GM12878 (cell line): ENCODE data around the gene ABHD15. TPM values are rescaled to one million over a fixed set of nuclear protein-coding genes. Genes with fewer than 3 reads are reported as not detected.

Experiments
- ATAC-seq: fragments of 200-7000 bp; cut with Tn5 transposase; 3 replicates; pipeline ENCODE4 v1.9.1; 2020; ENCODE audit warnings: mild to moderate bottlenecking, moderate library complexity
- BruUV-seq: library from RNA; stranded (reverse); fragments of 400-500 nt; replicated peaks from 2 replicates; lab custom pipeline; 2021; lab: Mats Ljungman, UMichigan
- CTCF ChIA-PET: fragments of 300-600 bp; sonication (Branson Sonifier 250); formaldehyde crosslinking; extraction: SDS; loops from one replicate; lab custom pipeline; 2021; ENCODE audit warnings: inconsistent platforms; lab: Yijun Ruan, JAX
- POLR2A ChIA-PET: fragments of 350-600 bp; formaldehyde crosslinking; extraction: SDS; loops from one replicate; lab custom pipeline; 2021; ENCODE audit warnings: inconsistent platforms; lab: Charles Lee
- RAD21 ChIA-PET: fragments of 300-600 bp; sonication (Branson Sonifier 250); formaldehyde crosslinking; loops from one replicate; lab custom pipeline; 2023; ENCODE audit warnings: antibody characterized with exemption; ENCODE audit not compliant: unreplicated experiment; lab: Charles Lee
- SMC1A ChIA-PET: fragments of 300-600 bp; sonication (Branson Sonifier 250); formaldehyde crosslinking; loops from one replicate; lab custom pipeline; 2023; ENCODE audit not compliant: unreplicated experiment, uncharacterized antibody; lab: Charles Lee
- DNase-seq: peaks from one replicate; pipeline ENCODE4 v3.0.0-alpha.2; 2011; ENCODE audit warnings: low read depth, low spot score
- FAIRE-seq: peaks from 3 replicates; lab custom pipeline; 2011; peaks lifted over from hg19 to GRCh38; lab: Jason Lieb, UNC
- H2AFZ ChIP-seq: 2 replicates; pipeline ENCODE4 v1.6.0; 2011; ENCODE audit warnings: low read depth, low read length, control low read depth; ENCODE audit not compliant: control insufficient read depth
- H3K27ac ChIP-seq: 2 replicates; pipeline ENCODE4 v1.5.1; 2011; ENCODE audit warnings: control low read depth; ENCODE audit not compliant: control insufficient read depth, insufficient read depth
- H3K27me3 ChIP-seq, 2 experiments: replicated peaks in 1 of 2; 2 replicates each; pipeline versions ENCODE4 v1.6.0 to v1.6.1; 2011; ENCODE audit warnings: low read length in 1 of 2; ENCODE audit not compliant: control insufficient read depth in 2 of 2, insufficient read depth in 2 of 2
- H3K36me3 ChIP-seq, 2 experiments: 2 replicates each; pipeline ENCODE4 v1.5.1; 2011; ENCODE audit warnings: low read length in 1 of 2; ENCODE audit not compliant: control insufficient read depth in 2 of 2, insufficient read depth in 2 of 2
- H3K4me1 ChIP-seq: 2 replicates; pipeline ENCODE4 v1.6.1; 2011; ENCODE audit warnings: mild to moderate bottlenecking, low read length, moderate library complexity, mixed read lengths; ENCODE audit not compliant: control insufficient read depth, insufficient read depth
- H3K4me2 ChIP-seq: 2 replicates; pipeline ENCODE4 v1.6.0; 2011; ENCODE audit warnings: control low read depth; ENCODE audit not compliant: control insufficient read depth, insufficient read depth
- H3K4me3 ChIP-seq: fragments of 200-600 bp; sonication (generic); 2 replicates; pipeline ENCODE4 v1.5.1; 2016
- H3K79me2 ChIP-seq: 2 replicates; pipeline ENCODE4 v1.6.0; 2011; ENCODE audit warnings: low read length; ENCODE audit not compliant: control insufficient read depth, insufficient read depth
- H3K9ac ChIP-seq: 2 replicates; pipeline ENCODE4 v1.8.0; 2011; ENCODE audit warnings: low read length, control low read depth, mixed read lengths; ENCODE audit not compliant: control insufficient read depth, insufficient read depth
- H3K9me3 ChIP-seq: replicated peaks from 3 replicates; pipeline ENCODE4 v1.5.1; 2011; ENCODE audit warnings: mild to moderate bottlenecking, low read length; ENCODE audit not compliant: control insufficient read depth, insufficient read depth
- H4K20me1 ChIP-seq: 2 replicates; pipeline ENCODE4 v1.6.0; 2011; ENCODE audit not compliant: control insufficient read depth, insufficient read depth
- CHD2 ChIP-seq: IDR thresholded peaks from 2 replicates; pipeline ENCODE4 v1.6.1; 2011; ENCODE audit warnings: low read depth, low read length, improper control_type of control experiment, borderline replicate concordance
- E2F8 ChIP-seq: fragments of 450-650 bp; IDR thresholded peaks from 2 replicates; pipeline ENCODE4 v1.6.1; 2018; ENCODE audit warnings: mild to moderate bottlenecking, low read depth, moderate library complexity; ENCODE audit not compliant: partially characterized antibody
- ESRRA ChIP-seq: IDR thresholded peaks from 2 replicates; pipeline ENCODE4 v1.6.1; 2012; ENCODE audit warnings: mild to moderate bottlenecking, low read length, improper control_type of control experiment
- JUNB ChIP-seq: IDR thresholded peaks from 2 replicates; pipeline ENCODE4 v1.6.1; 2016; ENCODE audit warnings: antibody characterized with exemption, mild to moderate bottlenecking
- MAX ChIP-seq: IDR thresholded peaks from 2 replicates; pipeline ENCODE4 v1.6.1; 2012; ENCODE audit warnings: low read depth, low read length, improper control_type of control experiment
- NFYA ChIP-seq: IDR thresholded peaks from 2 replicates; pipeline ENCODE4 v1.6.1; 2011; ENCODE audit warnings: low read depth, mild to moderate bottlenecking, low read length, improper control_type of control experiment, borderline replicate concordance
- NR2F1 ChIP-seq: fragments of 450-650 bp; conservative IDR thresholded peaks from 2 replicates; pipeline ENCODE4 v1.6.1; 2017; ENCODE audit warnings: mild to moderate bottlenecking
- POLR2AphosphoS5 ChIP-seq: IDR thresholded peaks from 2 replicates; pipeline ENCODE4 v1.6.1; 2011; ENCODE audit warnings: mild to moderate bottlenecking, low read length, inconsistent platforms
- POU2F2 ChIP-seq: IDR thresholded peaks from 3 replicates; pipeline ENCODE4 v1.6.1; 2011; ENCODE audit warnings: low read depth, mild to moderate bottlenecking, low read length, borderline replicate concordance
- SMARCA5 ChIP-seq: fragments of 450-650 bp; IDR thresholded peaks from 2 replicates; pipeline ENCODE4 v1.6.1; 2017; ENCODE audit warnings: mild to moderate bottlenecking
- SUZ12 ChIP-seq: fragments of 200-600 bp; sonication (generic); IDR thresholded peaks from one replicate; pipeline ENCODE4 v1.6.1; 2018; ENCODE audit warnings: antibody characterized with exemption, mild to moderate bottlenecking; ENCODE audit not compliant: unreplicated experiment
- ZNF207 ChIP-seq: fragments of 450-650 bp; IDR thresholded peaks from 2 replicates; pipeline ENCODE4 v1.6.1; 2014; ENCODE audit warnings: antibody characterized with exemption, mild to moderate bottlenecking, borderline replicate concordance
- whole genome bisulfite sequencing: methylation state at CpG from one replicate; pipeline ENCODE4 v1.1.6; 2016; ENCODE audit warnings: low lambda C conversion rate; ENCODE audit not compliant: insufficient replicate concordance, insufficient coverage; ENCODE audit errors: missing lambda C conversion rate; 5-methylcytosine and 5-hydroxymethylcytosine counted together
- in situ Hi-C: fragments of 300-500 bp; cut with MboI; formaldehyde crosslinking; loops from 9 replicates; pipeline ENCODE4 v1.14.3; 2018; ENCODE audit warnings: mixed read lengths
- intact Hi-C: fragments of 100-400 bp; cut with micrococcal nuclease; formaldehyde crosslinking; loops from one replicate; pipeline ENCODE4 v1.14.2; 2022; ENCODE audit not compliant: unreplicated experiment
- polyA plus RNA-seq, 11 experiments: library from polyadenylated mRNA; depleted of rRNA in 4 of 11; unstranded in 6 of 11; stranded (reverse) in 5 of 11; fragments of >200 nt; fragmentation: Nextera tagmentation in 4 of 11; fragmentation: Illumina TruSeq in 1 of 11; extraction: Ambion mirVana in 4 of 11; extraction: Trizol in 1 of 11; gene quantifications; 1 replicate in 1 of 11; 2 replicates in 10 of 11; pipeline versions ENCODE4 v1.2.1 to v1.2.3, GENCODE V29; 2011 to 2016; ENCODE audit warnings: inconsistent platforms in 2 of 11, missing spikeins in 2 of 11, low read depth in 1 of 11
- total RNA-seq, 4 experiments: library from RNA; depleted of rRNA in 3 of 4; stranded (reverse); fragments of >200 nt in 3 of 4; fragmentation: Illumina TruSeq in 1 of 4; extraction: Trizol in 1 of 4; gene quantifications; 2 replicates each; pipeline versions ENCODE4 v1.2.1 to v1.2.3, GENCODE V29; 2013 to 2021
- TF ChIP-seq, protein P1 (sequence below), 3 experiments: IDR thresholded peaks in 2 of 3; conservative IDR thresholded peaks in 1 of 3; 2 replicates each; pipeline ENCODE4 v1.5.1; 2011; ENCODE audit warnings: low read depth in 3 of 3, low read length in 3 of 3, mild to moderate bottlenecking in 3 of 3, control low read depth in 2 of 3, moderate library complexity in 2 of 3, inconsistent platforms in 1 of 3, mixed read lengths in 1 of 3; ENCODE audit not compliant: control insufficient read depth in 2 of 3, insufficient read depth in 1 of 3; ENCODE audit errors: extremely low read depth in 1 of 3
- TF ChIP-seq, protein P2 (sequence below): fragments of 450-650 bp; formaldehyde crosslinking; IDR thresholded peaks from 2 replicates; pipeline ENCODE4 v1.4.0; 2022; ENCODE audit warnings: mild to moderate bottlenecking, moderate library complexity

ABHD15 gene
- total and polyA plus RNA-seq, 10 of the 15 experiments (the other 5 are each of a cell fraction or from before 2014, with no cell fraction given), result 2.1 to 9.2 (median 4.9) TPM

DNA sequence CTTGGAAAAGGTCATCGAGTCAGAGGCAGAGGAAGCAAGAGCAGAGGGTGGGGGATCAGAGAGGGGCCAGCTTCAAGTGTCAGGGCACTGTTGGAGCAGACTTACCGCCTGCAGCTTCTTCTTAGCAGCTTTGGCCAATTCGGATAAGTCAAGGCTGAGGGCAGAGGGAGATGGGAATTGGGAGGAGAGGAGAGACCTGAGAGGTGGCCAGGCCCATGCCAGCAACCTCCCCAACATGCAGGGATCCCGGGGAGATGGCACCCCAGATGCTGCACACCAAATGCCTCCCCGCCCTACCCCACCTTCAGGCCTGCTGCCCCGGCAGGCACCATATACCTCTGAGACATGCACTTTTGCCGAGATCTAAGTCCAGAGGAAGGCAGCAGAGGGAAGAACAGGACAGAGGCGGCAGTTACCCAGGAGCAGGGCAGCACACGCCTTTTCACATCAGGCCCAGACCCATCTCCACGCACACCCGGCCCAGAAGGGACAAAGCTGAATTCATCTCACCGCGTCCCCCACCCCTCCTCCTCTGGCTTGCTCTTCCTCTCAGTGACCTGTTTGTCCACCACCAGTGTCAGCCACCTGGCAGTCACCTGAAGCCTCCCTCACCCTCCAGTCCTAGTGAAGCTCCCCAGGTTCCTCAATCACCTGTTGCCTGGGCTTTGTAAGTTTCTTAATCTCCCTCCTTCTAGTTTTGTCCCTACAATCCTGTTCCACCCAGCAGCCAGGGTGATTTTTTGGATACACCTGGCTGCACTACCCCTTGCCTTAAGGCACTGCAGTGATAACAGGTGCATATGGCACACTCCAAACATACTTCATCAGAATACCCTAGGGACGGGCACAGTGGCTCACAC, 12.0 kb upstream of the ABHD15 start:
- 0 out of 2 replicates have a peak, but pooled peaks cover 4% of the 10 kb centered on the region for H3K4me1 ChIP-seq
- CTCF ChIA-PET, result interaction anchor here (0.7 to 6.1 kb wide), 12 partner anchors 8 to 352 kb away, joined by 3 to 72 read pairs (median 6); partner anchors contain the start of gene ANKRD13B
- DNase-seq (no peak), FAIRE-seq (no peak), ATAC-seq (no peak)
- SMC1A ChIA-PET, result interaction anchor here (0.9 to 2.6 kb wide), 5 partner anchors 13 to 352 kb away, joined by 3 to 14 read pairs (median 3); partner anchors contain the start of gene ANKRD13B
- in situ Hi-C loops, result no loop called here
- H2AFZ ChIP-seq, result no peak overlapping the region
- no peak overlapping the region for H3K9ac ChIP-seq
- no peaks in the 10 kb centered on the region for H3K79me2 ChIP-seq
- WGBS, result 83% methylated on average over 14 of the region's 14 CpGs
- no peaks in the 10 kb centered on the region for H3K27me3 ChIP-seq
- BruUV-seq, result no TSS peak
- H3K36me3 ChIP-seq, result peaks cover 8 to 23% of the 10 kb centered on the region in 2 experiments; a peak in 3 of 4 replicates
- H3K9me3 ChIP-seq, result no peaks in the 10 kb centered on the region
- H4K20me1 ChIP-seq, result no peaks in the 10 kb centered on the region
- POLR2A ChIA-PET, result interaction anchor here (0.8 to 1.0 kb wide), 3 partner anchors 9 to 38 kb away, joined by 3 to 5 read pairs (median 3); no protein-coding TSS in a partner anchor
- intact Hi-C loops, result no loop called here
- RAD21 ChIA-PET, result interaction anchor here (1.0 to 4.1 kb wide), 4 partner anchors 9 to 353 kb away, joined by 3 to 25 read pairs (median 4); no protein-coding TSS in a partner anchor
- H3K4me3 ChIP-seq, result no peak overlapping the region
- no peak overlapping the region for H3K4me2 ChIP-seq
- H3K27ac ChIP-seq, result no peak overlapping the region
- TF ChIP-seq, protein P1, sequence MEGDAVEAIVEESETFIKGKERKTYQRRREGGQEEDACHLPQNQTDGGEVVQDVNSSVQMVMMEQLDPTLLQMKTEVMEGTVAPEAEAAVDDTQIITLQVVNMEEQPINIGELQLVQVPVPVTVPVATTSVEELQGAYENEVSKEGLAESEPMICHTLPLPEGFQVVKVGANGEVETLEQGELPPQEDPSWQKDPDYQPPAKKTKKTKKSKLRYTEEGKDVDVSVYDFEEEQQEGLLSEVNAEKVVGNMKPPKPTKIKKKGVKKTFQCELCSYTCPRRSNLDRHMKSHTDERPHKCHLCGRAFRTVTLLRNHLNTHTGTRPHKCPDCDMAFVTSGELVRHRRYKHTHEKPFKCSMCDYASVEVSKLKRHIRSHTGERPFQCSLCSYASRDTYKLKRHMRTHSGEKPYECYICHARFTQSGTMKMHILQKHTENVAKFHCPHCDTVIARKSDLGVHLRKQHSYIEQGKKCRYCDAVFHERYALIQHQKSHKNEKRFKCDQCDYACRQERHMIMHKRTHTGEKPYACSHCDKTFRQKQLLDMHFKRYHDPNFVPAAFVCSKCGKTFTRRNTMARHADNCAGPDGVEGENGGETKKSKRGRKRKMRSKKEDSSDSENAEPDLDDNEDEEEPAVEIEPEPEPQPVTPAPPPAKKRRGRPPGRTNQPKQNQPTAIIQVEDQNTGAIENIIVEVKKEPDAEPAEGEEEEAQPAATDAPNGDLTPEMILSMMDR (IDR thresholded peaks at IDR 0.05 in 2 of 3, conservative IDR thresholded peaks at IDR 0.05 in 1 of 3; ENCODE audit: control insufficient read depth in 2 of 3, extremely low read depth in 1 of 3, insufficient read depth in 1 of 3, low read depth in 3 of 3, low read length in 3 of 3), result no peak
- no peak for TF ChIP-seq SUZ12
- no peak for TF ChIP-seq NFYA
- TF ChIP-seq E2F8, result no peak
- no peak for TF ChIP-seq NR2F1
- TF ChIP-seq, protein P2, sequence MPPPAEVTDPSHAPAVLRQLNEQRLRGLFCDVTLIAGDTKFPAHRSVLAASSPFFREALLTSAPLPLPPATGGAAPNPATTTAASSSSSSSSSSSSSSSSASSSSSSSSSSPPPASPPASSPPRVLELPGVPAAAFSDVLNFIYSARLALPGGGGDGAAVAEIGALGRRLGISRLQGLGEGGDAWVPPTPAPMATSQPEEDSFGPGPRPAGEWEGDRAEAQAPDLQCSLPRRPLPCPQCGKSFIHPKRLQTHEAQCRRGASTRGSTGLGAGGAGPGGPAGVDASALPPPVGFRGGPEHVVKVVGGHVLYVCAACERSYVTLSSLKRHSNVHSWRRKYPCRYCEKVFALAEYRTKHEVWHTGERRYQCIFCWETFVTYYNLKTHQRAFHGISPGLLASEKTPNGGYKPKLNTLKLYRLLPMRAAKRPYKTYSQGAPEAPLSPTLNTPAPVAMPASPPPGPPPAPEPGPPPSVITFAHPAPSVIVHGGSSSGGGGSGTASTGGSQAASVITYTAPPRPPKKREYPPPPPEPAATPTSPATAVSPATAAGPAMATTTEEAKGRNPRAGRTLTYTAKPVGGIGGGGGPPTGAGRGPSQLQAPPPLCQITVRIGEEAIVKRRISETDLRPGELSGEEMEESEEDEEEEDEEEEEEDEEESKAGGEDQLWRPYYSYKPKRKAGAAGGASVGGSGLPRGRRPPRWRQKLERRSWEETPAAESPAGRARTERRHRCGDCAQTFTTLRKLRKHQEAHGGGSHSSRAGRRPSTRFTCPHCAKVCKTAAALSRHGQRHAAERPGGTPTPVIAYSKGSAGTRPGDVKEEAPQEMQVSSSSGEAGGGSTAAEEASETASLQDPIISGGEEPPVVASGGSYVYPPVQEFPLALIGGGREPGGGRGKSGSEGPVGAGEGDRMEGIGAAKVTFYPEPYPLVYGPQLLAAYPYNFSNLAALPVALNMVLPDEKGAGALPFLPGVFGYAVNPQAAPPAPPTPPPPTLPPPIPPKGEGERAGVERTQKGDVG (CRISPR knock-in tag), result no peak
- no peak for TF ChIP-seq SMARCA5
- TF ChIP-seq ESRRA, result no peak
- no peak for TF ChIP-seq POU2F2
- TF ChIP-seq MAX, result no peak
- TF ChIP-seq CHD2, result no peak
- no peak for TF ChIP-seq ZNF207
- no peak for TF ChIP-seq POLR2AphosphoS5
- TF ChIP-seq JUNB, result no peak
